Small intestine (tissue), 7 donors: ENCODE measurements around the gene ELMO1. TPM values are rescaled to one million over a fixed set of nuclear protein-coding genes. Genes with fewer than 3 reads are reported as not detected.

Source experiments
- DNase-seq, 2 donors: peaks; one replicate each; pipeline versions ENCODE4 v3.0.0 to v3.0.0-alpha.2; 2013
- FAIRE-seq: peaks from 2 replicates; lab custom pipeline; 2012; peaks lifted over from hg19 to GRCh38; lab: Jason Lieb, UNC
- H3K27ac ChIP-seq, 3 donors: one replicate each; pipeline ENCODE4 v1.5.1; 2013; ENCODE audit warnings: low read length in 2 of 3, mild to moderate bottlenecking in 2 of 3, control low read depth in 1 of 3, inconsistent platforms in 1 of 3, low read depth in 1 of 3, moderate library complexity in 1 of 3
- H3K27me3 ChIP-seq, 3 donors: one replicate each; pipeline ENCODE4 v1.6.1; 2013; ENCODE audit warnings: low read length in 3 of 3, inconsistent platforms in 1 of 3; ENCODE audit not compliant: control insufficient read depth in 3 of 3, insufficient read depth in 3 of 3
- H3K36me3 ChIP-seq, 3 donors: one replicate each; pipeline ENCODE4 v1.6.1; 2013; ENCODE audit warnings: low read length in 3 of 3, inconsistent platforms in 1 of 3, low read depth in 1 of 3, mild to moderate bottlenecking in 1 of 3, moderate library complexity in 1 of 3; ENCODE audit not compliant: control insufficient read depth in 3 of 3, insufficient read depth in 2 of 3
- H3K4me1 ChIP-seq, 3 donors: one replicate each; pipeline ENCODE4 v1.6.1; 2013; ENCODE audit warnings: low read length in 2 of 3, inconsistent platforms in 1 of 3, low read depth in 1 of 3, mild to moderate bottlenecking in 1 of 3, moderate library complexity in 1 of 3; ENCODE audit not compliant: control insufficient read depth in 3 of 3, insufficient read depth in 2 of 3
- H3K4me3 ChIP-seq, 3 donors: one replicate each; pipeline ENCODE4 v1.5.1; 2013; ENCODE audit warnings: low read length in 3 of 3, control low read depth in 1 of 3, inconsistent platforms in 1 of 3, low read depth in 1 of 3, mild to moderate bottlenecking in 1 of 3, moderate library complexity in 1 of 3
- H3K9me3 ChIP-seq, 2 donors: one replicate each; pipeline ENCODE4 v1.6.1; 2013; ENCODE audit warnings: low read depth in 1 of 2, low read length in 1 of 2; ENCODE audit not compliant: control insufficient read depth in 2 of 2, insufficient read depth in 1 of 2
- WGBS, 3 donors: extraction: QIAGEN DNeasy Blood & Tissue Kit; methylation state at CpG; one replicate each; pipeline ENCODE4 v1.1.7; 2013; 5-methylcytosine and 5-hydroxymethylcytosine counted together
- polyA plus RNA-seq, 4 donors: library from polyadenylated mRNA; stranded (reverse) in 3 of 4; unstranded in 1 of 4; fragments of 200-250 nt in 3 of 4; fragments of 120-200 nt in 1 of 4; gene quantifications; one replicate each; pipeline versions ENCODE4 v1.2.1 to v1.2.3, GENCODE V29; 2013
- donor health status: healthy with polysubstance abuse.
- donor health status: control.
- donor health status: control.
- donor health status: Bipolar disorder and iron deficiency.
- donor health status: healthy.

Gene ELMO1
- polyA plus RNA-seq, 4 donors: 1.8 to 9.3 (median 7.3) TPM

DNA sequence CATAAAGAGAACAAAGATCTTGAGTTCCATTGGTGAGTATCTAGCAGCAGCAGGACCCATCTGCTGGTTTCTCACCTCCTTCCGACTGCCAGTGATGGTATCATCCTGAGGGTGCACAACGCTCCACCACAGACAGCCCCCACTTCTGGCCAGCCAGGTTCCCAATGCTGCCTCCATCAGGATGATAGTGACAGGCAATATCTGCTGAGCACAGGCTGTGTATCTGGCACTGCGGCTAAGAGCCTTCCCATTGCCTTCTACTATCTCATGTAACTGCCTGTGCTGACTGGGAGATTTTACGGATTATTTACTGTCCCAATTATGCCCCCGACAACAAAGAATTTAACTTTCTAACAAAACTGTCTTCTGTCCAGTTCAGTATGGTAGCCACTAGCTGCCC, 372.0 kb downstream of the ELMO1 start:
- no peak for FAIRE-seq
- H3K27me3 ChIP-seq: no peaks in the 10 kb centered on the region

DNA sequence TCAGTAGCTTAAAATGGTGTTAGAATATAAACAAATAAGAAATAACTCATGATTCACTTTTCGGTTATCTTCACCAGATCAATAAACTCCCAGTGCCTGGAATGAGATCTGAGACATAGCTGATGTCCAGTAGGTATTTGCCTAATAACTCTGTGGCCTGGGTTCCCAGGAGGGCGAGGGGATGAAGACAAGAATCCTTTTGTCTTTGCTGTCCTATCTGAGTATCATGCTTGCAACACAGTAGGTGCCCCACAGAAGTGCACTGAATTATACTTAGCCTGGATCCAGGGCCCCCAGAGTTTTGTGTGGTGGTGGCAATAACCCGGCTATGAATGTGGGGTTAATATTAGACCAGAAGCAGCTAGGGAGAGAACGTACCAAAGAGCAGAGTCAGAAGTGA, 374.3 kb downstream of the ELMO1 start:
- H3K36me3 ChIP-seq: no peaks in the 10 kb centered on the region
- no peaks in the 10 kb centered on the region for H3K9me3 ChIP-seq
- no peak overlapping the region for H3K27ac ChIP-seq
- H3K27me3 ChIP-seq: no peaks in the 10 kb centered on the region
- H3K4me3 ChIP-seq: no peak overlapping the region
- DNase-seq (no peak), FAIRE-seq (no peak)
- 45 to 73% (median 62%) methylated on average over 4 of the region's 4 CpGs for WGBS, 3 donors
- H3K4me1 ChIP-seq: no peaks in the 10 kb centered on the region

More for the DNA sequence above, 372.0 kb downstream of the ELMO1 start:
- WGBS, 3 donors: 95 to 98% (median 97%) methylated on average over 5 of the region's 5 CpGs
- Histone ChIP-seq H3K36me3 (no peaks in the 10 kb centered on the region), H3K4me1 (no peaks in the 10 kb centered on the region), H3K27ac (no peak overlapping the region), H3K9me3 (no peaks in the 10 kb centered on the region), H3K4me3 (no peak overlapping the region)
- no peak for DNase-seq

DNA sequence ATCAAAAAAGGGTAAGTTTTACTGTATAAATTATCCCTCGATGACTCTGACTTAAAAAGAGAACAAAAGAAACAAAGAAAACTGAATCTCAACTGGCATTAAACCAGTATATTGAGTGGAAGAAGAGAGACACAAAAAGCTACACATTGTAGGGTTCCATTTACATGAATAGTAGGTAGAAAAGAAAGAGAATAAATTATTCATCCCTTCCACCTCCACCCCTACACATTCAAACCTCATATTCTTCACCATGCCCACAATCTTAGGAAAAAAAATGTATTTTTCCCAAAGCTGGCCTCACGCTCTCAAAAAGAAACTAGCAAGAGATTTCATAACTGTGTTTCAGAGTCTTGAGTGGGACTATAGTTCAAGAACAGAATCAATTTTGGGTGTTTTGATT, 377.5 kb downstream of the ELMO1 start:
- H3K27me3 ChIP-seq: no peaks in the 10 kb centered on the region
- H3K4me3 ChIP-seq: no peak overlapping the region
- no peaks in the 10 kb centered on the region for H3K36me3 ChIP-seq
- H3K4me1 ChIP-seq: peaks cover 0 to 2% (median 0%) of the 10 kb centered on the region in 3 donors
- no peaks in the 10 kb centered on the region for H3K9me3 ChIP-seq
- DNase-seq (no peak), FAIRE-seq (no peak)
- no peak overlapping the region for H3K27ac ChIP-seq
- WGBS, 3 donors: 80 to 87% (median 85%) methylated on average over 2 of the region's 2 CpGs

DNA sequence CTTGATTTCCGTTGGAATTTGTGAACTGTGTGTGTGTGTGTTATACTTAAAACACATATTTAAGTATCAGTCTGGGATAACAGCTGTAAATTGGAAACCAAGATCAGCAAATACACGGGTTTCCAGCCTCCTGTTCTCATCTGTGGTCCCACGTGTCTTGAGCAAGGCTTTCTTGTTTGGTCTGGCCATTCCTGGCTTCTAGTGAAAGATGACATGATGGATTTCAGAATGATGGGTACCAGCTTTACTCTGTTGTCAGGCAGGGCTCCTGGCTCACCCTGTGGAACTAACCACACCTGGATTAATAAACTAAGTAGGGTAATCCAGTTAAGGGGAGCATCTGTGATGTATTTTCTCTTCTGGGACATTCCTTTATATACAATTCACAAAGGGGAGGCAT, 378.2 kb downstream of the ELMO1 start:
- Histone ChIP-seq H3K27me3 (no peaks in the 10 kb centered on the region), H3K9me3 (no peaks in the 10 kb centered on the region), H3K36me3 (no peaks in the 10 kb centered on the region), H3K27ac (no peak overlapping the region), H3K4me3 (no peak overlapping the region), H3K4me1 (peaks cover 0 to 4% (median 0%) of the 10 kb centered on the region in 3 donors)
- no peak for DNase-seq
- FAIRE-seq: no peak
- WGBS, 3 donors: 58 to 76% (median 61%) methylated on average over 3 of the region's 3 CpGs

DNA sequence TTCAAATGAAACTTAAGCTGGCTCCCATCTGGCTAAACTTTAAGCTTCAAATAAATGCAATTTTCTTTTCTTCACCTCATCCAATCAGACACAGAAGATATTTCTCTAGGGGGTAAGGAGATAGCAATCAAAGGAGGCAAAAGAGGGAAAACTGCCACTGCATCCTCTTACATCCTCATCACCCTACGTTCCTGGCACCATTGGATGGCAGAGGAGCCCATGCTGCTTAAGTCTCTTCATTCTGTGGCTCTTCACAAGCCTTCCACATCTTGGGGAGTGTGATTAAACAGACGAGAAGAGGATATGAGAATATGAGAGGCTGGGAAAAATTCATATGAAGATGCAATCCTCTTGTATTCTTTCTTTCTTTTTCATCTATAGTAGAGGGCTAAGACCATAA, 378.6 kb downstream of the ELMO1 start:
- Histone ChIP-seq H3K9me3 (no peaks in the 10 kb centered on the region), H3K27ac (no peak overlapping the region), H3K4me1 (peaks cover 0 to 4% (median 0%) of the 10 kb centered on the region in 3 donors), H3K36me3 (no peaks in the 10 kb centered on the region), H3K27me3 (no peaks in the 10 kb centered on the region), H3K4me3 (no peak overlapping the region)
- FAIRE-seq (no peak), DNase-seq (no peak)
- WGBS, 3 donors: 46 to 77% (median 53%) methylated on average over 2 of the region's 2 CpGs

DNA sequence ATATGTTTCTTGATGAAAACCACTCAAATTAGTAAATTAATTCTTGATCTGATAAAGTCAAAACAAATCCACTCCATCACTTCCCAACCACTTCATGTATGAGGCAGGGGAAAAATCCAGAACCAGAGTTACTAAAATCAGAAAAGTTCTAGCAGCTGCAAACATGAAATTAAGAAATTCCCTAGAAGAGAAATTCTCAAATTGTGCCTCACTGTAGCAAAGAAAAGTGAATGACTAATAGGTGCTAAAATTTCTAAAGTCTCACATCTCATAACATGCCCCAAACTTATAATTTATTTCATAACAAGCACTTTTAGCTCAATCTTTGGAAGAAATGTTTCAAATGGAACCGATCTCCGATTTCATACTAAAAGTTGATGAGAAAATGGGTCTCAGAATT, 379.3 kb downstream of the ELMO1 start:
- 77 to 93% (median 82%) methylated on average over 2 of the region's 2 CpGs for WGBS, 3 donors
- Histone ChIP-seq H3K36me3 (no peaks in the 10 kb centered on the region), H3K4me1 (peaks cover 0 to 4% (median 0%) of the 10 kb centered on the region in 3 donors), H3K27me3 (no peaks in the 10 kb centered on the region), H3K27ac (no peak overlapping the region), H3K4me3 (no peak overlapping the region), H3K9me3 (no peaks in the 10 kb centered on the region)
- no peak for FAIRE-seq
- DNase-seq: no peak

DNA sequence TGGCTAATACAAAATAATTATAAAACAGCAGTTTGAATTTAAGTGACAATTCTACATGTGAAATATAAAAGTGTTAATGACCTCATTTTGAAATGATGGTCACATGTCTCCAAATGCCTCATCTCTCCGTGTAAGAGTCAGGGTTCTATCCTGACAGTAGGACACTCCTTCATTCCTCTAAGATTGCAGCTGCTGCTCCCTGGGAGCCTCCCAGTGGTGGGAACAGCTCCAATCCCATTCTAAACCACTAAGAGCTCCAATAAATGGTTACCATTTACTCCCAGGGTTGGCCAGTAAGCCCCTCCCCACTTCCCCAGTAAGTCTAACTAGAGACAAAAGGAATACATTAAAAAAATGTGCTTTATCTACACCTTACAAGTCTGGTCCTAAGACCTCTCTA, 379.8 kb downstream of the ELMO1 start:
- Histone ChIP-seq H3K27ac (no peak overlapping the region), H3K9me3 (no peaks in the 10 kb centered on the region), H3K27me3 (no peaks in the 10 kb centered on the region), H3K4me1 (peaks cover 0 to 4% (median 0%) of the 10 kb centered on the region in 3 donors), H3K4me3 (no peak overlapping the region), H3K36me3 (no peaks in the 10 kb centered on the region)
- no peak for DNase-seq
- FAIRE-seq: no peak
- 23 to 46% (median 46%) methylated on average over 1 of the region's 1 CpG for WGBS, 3 donors

DNA sequence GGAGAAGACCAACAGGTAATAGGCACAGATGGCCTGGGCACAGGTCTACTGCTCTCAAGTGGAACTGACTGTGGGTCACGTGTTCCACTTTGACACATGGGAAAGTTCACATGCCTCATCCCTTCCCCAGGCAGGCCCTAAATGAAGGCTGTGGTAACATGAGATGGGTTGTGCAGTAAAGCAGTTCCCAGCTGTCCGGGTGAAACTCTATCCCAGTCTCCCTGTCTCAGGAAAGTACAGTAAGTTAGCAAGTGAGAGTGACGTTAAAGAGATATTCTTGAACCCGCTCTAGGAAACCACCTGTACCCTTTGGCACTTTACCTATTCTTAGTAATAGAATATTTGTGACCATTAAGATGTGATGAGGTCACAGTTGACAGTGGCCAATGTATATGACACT, 380.6 kb downstream of the ELMO1 start:
- no peaks in the 10 kb centered on the region for H3K27me3 ChIP-seq
- peaks cover 0 to 4% (median 0%) of the 10 kb centered on the region in 3 donors for H3K4me1 ChIP-seq
- WGBS, 3 donors: 83 to 92% (median 88%) methylated on average over 4 of the region's 4 CpGs
- DNase-seq (no peak), FAIRE-seq (no peak)
- H3K27ac ChIP-seq: no peak overlapping the region
- no peak overlapping the region for H3K4me3 ChIP-seq
- H3K36me3 ChIP-seq: no peaks in the 10 kb centered on the region
- no peaks in the 10 kb centered on the region for H3K9me3 ChIP-seq

DNA sequence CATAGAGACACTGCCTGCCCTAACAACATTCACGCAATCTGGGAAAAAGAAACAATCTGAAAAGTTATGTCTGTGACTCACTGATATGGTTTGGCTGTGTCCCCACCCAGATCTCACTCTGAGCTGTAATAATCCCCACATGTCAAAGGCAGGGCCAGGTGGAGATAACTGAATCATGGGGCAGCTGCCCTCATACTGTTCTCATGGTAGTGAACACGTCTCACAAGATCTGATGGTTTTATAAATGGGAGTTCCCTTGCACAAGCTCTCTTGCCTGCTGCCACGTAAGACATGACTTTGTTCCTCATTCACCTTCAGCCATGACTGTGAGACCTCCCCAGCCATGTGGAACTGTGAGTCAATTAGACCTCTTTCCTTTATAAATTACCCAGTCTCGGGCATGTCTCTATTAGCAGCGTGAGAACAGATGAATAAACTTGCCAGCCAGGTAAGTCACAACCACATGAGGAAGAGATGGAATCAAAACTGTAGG, 382.8 kb downstream of the ELMO1 start:
- 40 to 66% (median 56%) methylated on average over 5 of the region's 5 CpGs for WGBS, 3 donors
- no peak for FAIRE-seq
- Histone ChIP-seq H3K4me1 (peaks cover 0 to 4% (median 0%) of the 10 kb centered on the region in 3 donors), H3K27me3 (no peaks in the 10 kb centered on the region), H3K4me3 (no peak overlapping the region), H3K27ac (peak overlapping the region in 1 of 3 donors; percentile 14), H3K9me3 (no peaks in the 10 kb centered on the region), H3K36me3 (no peaks in the 10 kb centered on the region)
- DNase-seq: peak in 1 of 2 donors; percentile 49
